GM18502 (cell line): ENCODE results near the gene SLC44A2.
A peak's percentile ranks its signal among the peaks of the same experiment; 100 is the strongest.

Experiments
- ATAC-seq: cut with Tn5 transposase; IDR thresholded peaks from one replicate; pipeline ENCODE4 v1.9.1; 2021; ENCODE audit warnings: mild to moderate bottlenecking; ENCODE audit not compliant: unreplicated experiment, poor library complexity

The SLC44A2 gene

GRCh38 chr19:10625003-10625761 lies at the start of gene SLC44A2:
SLC44A2 (plus strand) TSS chr19:10625553; CDS start chr19:10625634, 81 bp downstream.
- ATAC-seq: no peak

- ATAC-seq: no peak
Measured at GRCh38 chr19:10577951-10578350, 47.4 kb upstream of the SLC44A2 start.

- ATAC-seq: no peak
Measured at GRCh38 chr19:10580979-10581631, 44.2 kb upstream of the SLC44A2 start.

- ATAC-seq: no peak
Measured at GRCh38 chr19:10582091-10582490, 43.3 kb upstream of the SLC44A2 start.

- no peak for ATAC-seq
Measured at GRCh38 chr19:10583036-10583776, 42.1 kb upstream of the SLC44A2 start.

GRCh38 chr19:10586396-10586795 lies 39.0 kb upstream of the SLC44A2 start:
- no peak for ATAC-seq

GRCh38 chr19:10587022-10587838 lies 38.1 kb upstream of the SLC44A2 start, which contains the start of gene AP1M2:
AP1M2 (minus strand) TSS chr19:10587312; CDS start chr19:10587231, 81 bp downstream.
- ATAC-seq: no peak

- ATAC-seq: no peak
Measured at GRCh38 chr19:10587839-10588150, 37.6 kb upstream of the SLC44A2 start.

- no peak for ATAC-seq
Measured at GRCh38 chr19:10593148-10593547, 32.2 kb upstream of the SLC44A2 start.

- peak; percentile 41 for ATAC-seq
Measured at GRCh38 chr19:10593820-10594637, 31.3 kb upstream of the SLC44A2 start.

GRCh38 chr19:10600149-10600548 lies 25.2 kb upstream of the SLC44A2 start:
- no peak for ATAC-seq

- ATAC-seq: no peak
Measured at GRCh38 chr19:10601999-10602329, 23.4 kb upstream of the SLC44A2 start.

- peak; percentile 72 for ATAC-seq
Measured at GRCh38 chr19:10602330-10603083, 22.8 kb upstream of the SLC44A2 start.

GRCh38 chr19:10603084-10603872 lies 22.1 kb upstream of the SLC44A2 start:
- peak; percentile 33 for ATAC-seq

- ATAC-seq: no peak
Measured at GRCh38 chr19:10603873-10604459, 21.4 kb upstream of the SLC44A2 start.

GRCh38 chr19:10604460-10604980 lies 20.8 kb upstream of the SLC44A2 start:
- no peak for ATAC-seq

- no peak for ATAC-seq
Measured at GRCh38 chr19:10611907-10612306, 13.4 kb upstream of the SLC44A2 start.
